Stomach (tissue), 9 donors: ENCODE data around the gene ACSL6. TPM values are rescaled to one million over a fixed set of nuclear protein-coding genes. Genes with fewer than 3 reads are reported as not detected.

Experiments used
- DNase-seq, 2 donors: peaks; one replicate each; pipeline versions ENCODE4 v3.0.0 to v3.0.0-alpha.2; 2013 to 2019
- H3K27ac ChIP-seq, 5 donors: fragments of 200-600 bp in 4 of 5; sonication (generic) in 4 of 5; one replicate each; pipeline ENCODE4 v1.5.1; 2013 to 2019; ENCODE audit warnings: mild to moderate bottlenecking in 1 of 5, moderate library complexity in 1 of 5
- H3K27me3 ChIP-seq, 3 donors: fragments of 200-600 bp; sonication (generic); one replicate each; pipeline ENCODE4 v1.5.1; 2017 to 2019; ENCODE audit warnings: mixed run types in 1 of 3
- H3K36me3 ChIP-seq, 4 donors: fragments of 200-600 bp; sonication (generic); 1 replicate in 3 of 4; 2 replicates in 1 of 4; pipeline ENCODE4 v1.5.1; 2016 to 2019
- H3K4me1 ChIP-seq, 4 donors: fragments of 200-600 bp; sonication (generic); one replicate each; pipeline ENCODE4 v1.5.1; 2016 to 2019
- H3K4me3 ChIP-seq, 4 donors: fragments of 200-600 bp; sonication (generic) in 3 of 4; one replicate each; pipeline ENCODE4 v1.5.1; 2016 to 2019; ENCODE audit warnings: mild to moderate bottlenecking in 1 of 4
- H3K9me3 ChIP-seq, 4 donors: fragments of 200-600 bp; sonication (generic); one replicate each; pipeline ENCODE4 v1.5.1; 2016 to 2019
- EP300 ChIP-seq: sonication (generic); formaldehyde crosslinking; IDR thresholded peaks from one replicate; pipeline ENCODE4 v1.6.1; 2017; ENCODE audit warnings: antibody characterized with exemption
- POLR2A ChIP-seq, 4 donors: fragments of 450-650 bp; IDR thresholded peaks; one replicate each; pipeline ENCODE4 v1.6.1; 2016; ENCODE audit warnings: antibody characterized with exemption in 4 of 4, control low read depth in 2 of 4, mild to moderate bottlenecking in 1 of 4, moderate library complexity in 1 of 4
- POLR2AphosphoS5 ChIP-seq, 3 donors: sonication (generic); formaldehyde crosslinking; IDR thresholded peaks; one replicate each; pipeline ENCODE4 v1.6.1; 2016; ENCODE audit warnings: antibody characterized with exemption in 3 of 3
- WGBS, 5 donors: extraction: QIAGEN DNeasy Blood & Tissue Kit in 3 of 5; methylation state at CpG; one replicate each; pipeline versions ENCODE4 v1.1.5 to v1.1.7; 2013 to 2018; 5-methylcytosine and 5-hydroxymethylcytosine counted together
- intact Hi-C: fragments of 100-400 bp; cut with DNase I; formaldehyde crosslinking; loops from one replicate; pipeline ENCODE4 v1.15.1; 2023; ENCODE audit warnings: low total_unique reads
- polyA plus RNA-seq, 3 donors: library from polyadenylated mRNA; stranded (reverse); fragments of 200-250 nt; gene quantifications; one replicate each; pipeline ENCODE4 v1.2.3, GENCODE V29; 2013
- total RNA-seq, 5 donors: library from RNA; depleted of rRNA; stranded (reverse); fragments of >200 nt; gene quantifications; one replicate each; pipeline versions ENCODE4 v1.1.0 to v1.2.3, GENCODE V29; 2014 to 2016
- TF ChIP-seq, protein P1 (sequence below), 7 experiments: fragments of 450-650 bp in 4 of 7; fragments of 200-600 bp in 3 of 7; sonication (generic) in 3 of 7; IDR thresholded peaks; one replicate each; pipeline ENCODE4 v1.5.1; 2016 to 2019; ENCODE audit warnings: antibody characterized with exemption in 7 of 7, control low read depth in 2 of 7, mild to moderate bottlenecking in 1 of 7
- donor health status: healthy with polysubstance abuse.
- donor health status: Bipolar disorder and iron deficiency.
- donor health status: healthy.

ACSL6 gene
- total and polyA plus RNA-seq, 8 donors = 0.19 to 7.2 (median 1.1) TPM; not detected in 2

DNA sequence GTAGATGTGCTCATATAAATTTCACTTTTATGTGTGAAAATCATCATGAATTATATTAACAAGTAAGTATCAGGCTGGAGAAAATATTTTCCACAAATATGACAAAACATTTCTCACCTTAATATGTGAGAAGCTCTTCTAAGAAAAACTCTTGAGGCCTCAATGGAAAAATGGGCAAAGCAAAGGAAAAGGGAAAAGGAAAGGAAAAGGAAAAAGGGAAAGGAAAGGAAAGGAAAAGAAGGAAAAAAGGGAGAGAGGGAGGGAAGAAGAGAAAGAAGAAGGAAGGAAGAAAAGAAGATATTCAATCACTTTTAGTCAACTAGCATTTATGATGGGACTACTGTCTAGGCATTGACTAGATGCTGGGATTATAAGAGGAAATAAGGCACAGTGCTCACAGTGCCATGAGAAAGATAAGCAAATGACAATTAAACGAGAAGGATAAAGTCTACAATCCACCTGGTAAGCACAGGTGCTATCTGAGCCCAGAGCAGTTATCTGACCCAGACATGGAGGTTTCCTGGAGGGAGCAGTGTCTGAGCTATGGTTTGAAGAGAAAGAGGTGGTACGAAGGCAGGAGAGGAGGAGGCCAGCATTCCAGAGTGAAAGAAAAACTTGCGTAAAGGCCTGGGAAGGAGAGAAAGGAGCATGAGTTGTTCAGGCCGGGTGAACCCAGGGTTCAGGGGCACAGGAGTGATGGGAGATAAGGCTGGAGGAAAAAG is 18.3 kb upstream of the ACSL6 start:
- Histone ChIP-seq H3K36me3 (no peaks in the 10 kb centered on the region), H3K27me3 (no peaks in the 10 kb centered on the region), H3K4me3 (no peak overlapping the region), H3K27ac (no peak overlapping the region), H3K9me3 (no peaks in the 10 kb centered on the region), H3K4me1 (no peaks in the 10 kb centered on the region)
- intact Hi-C loops = no loop called here
- 57 to 74% (median 66%) methylated on average over 4 of the region's 4 CpGs for WGBS, 5 donors
- TF ChIP-seq POLR2A (IDR thresholded peaks at IDR 0.05) = no peak
- TF ChIP-seq, protein P1, sequence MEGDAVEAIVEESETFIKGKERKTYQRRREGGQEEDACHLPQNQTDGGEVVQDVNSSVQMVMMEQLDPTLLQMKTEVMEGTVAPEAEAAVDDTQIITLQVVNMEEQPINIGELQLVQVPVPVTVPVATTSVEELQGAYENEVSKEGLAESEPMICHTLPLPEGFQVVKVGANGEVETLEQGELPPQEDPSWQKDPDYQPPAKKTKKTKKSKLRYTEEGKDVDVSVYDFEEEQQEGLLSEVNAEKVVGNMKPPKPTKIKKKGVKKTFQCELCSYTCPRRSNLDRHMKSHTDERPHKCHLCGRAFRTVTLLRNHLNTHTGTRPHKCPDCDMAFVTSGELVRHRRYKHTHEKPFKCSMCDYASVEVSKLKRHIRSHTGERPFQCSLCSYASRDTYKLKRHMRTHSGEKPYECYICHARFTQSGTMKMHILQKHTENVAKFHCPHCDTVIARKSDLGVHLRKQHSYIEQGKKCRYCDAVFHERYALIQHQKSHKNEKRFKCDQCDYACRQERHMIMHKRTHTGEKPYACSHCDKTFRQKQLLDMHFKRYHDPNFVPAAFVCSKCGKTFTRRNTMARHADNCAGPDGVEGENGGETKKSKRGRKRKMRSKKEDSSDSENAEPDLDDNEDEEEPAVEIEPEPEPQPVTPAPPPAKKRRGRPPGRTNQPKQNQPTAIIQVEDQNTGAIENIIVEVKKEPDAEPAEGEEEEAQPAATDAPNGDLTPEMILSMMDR (IDR thresholded peaks at IDR 0.05) = no peak
- no peak for TF ChIP-seq POLR2AphosphoS5 (IDR thresholded peaks at IDR 0.05)
- no peak for TF ChIP-seq EP300
- DNase-seq = no peak

DNA sequence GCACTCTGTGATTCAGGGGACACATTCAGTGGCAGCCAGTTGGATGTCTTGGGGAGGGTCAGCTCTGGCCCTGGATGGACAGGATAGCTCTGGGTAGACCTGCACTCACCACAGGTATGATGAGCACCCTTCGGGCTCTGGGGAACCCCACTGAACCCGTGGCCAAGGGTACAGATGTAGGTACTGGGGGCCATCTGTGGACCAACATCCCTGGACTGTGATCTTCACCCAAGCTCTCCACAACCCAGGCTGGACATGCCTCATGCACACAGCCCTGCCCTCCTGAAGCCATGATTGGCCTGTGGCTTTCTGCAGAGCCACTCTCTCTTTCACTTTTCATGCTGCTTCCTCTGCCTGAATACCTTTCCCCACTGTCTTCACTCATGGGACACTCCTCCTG is 15.6 kb upstream of the ACSL6 start:
- Histone ChIP-seq H3K27me3 (no peaks in the 10 kb centered on the region), H3K36me3 (no peaks in the 10 kb centered on the region), H3K27ac (no peak overlapping the region), H3K4me3 (no peak overlapping the region), H3K4me1 (no peaks in the 10 kb centered on the region), H3K9me3 (no peaks in the 10 kb centered on the region)
- no peak for DNase-seq
- no peak for TF ChIP-seq POLR2A (IDR thresholded peaks at IDR 0.05)
- intact Hi-C loops = no loop called here
- WGBS, 5 donors = 71 to 94% (median 78%) methylated on average over 1 to 2 of the region's 2 CpGs

DNA sequence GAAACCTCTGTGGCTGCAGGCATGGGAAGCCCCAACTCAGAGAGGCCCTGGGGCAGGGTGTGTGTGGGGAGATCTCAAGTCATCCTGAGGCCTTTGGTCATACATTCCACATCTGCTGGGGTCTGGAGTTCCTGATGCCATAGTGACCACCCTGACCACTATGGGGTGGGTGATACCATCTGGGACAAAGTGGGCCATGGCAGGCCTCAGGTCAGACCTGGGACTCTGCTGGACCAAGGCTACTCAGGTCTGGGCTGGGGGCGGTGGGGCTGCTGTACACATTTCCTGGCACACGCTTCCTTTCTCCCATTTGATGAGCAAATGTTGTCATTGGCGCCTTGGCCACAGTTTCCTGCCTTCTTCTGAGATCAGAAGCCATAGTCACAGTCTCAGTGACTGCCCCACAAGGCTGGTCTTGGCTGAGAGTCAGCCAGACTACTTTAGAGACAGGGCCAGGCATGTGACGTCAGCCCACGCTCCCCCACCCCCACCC is 15.1 kb upstream of the ACSL6 start:
- Histone ChIP-seq H3K27ac (no peak overlapping the region), H3K27me3 (no peaks in the 10 kb centered on the region), H3K4me3 (no peak overlapping the region), H3K9me3 (no peaks in the 10 kb centered on the region), H3K4me1 (no peaks in the 10 kb centered on the region), H3K36me3 (no peaks in the 10 kb centered on the region)
- intact Hi-C loops = no loop called here
- WGBS, 5 donors = 69 to 88% (median 75%) methylated on average over 3 to 5 of the region's 5 CpGs
- DNase-seq = peak; percentile 21 to 26
- TF ChIP-seq POLR2A (IDR thresholded peaks at IDR 0.05) (no peak), EP300 (no peak), POLR2AphosphoS5 (IDR thresholded peaks at IDR 0.05) (no peak)
- TF ChIP-seq, protein P1 (IDR thresholded peaks at IDR 0.05) = no peak

DNA sequence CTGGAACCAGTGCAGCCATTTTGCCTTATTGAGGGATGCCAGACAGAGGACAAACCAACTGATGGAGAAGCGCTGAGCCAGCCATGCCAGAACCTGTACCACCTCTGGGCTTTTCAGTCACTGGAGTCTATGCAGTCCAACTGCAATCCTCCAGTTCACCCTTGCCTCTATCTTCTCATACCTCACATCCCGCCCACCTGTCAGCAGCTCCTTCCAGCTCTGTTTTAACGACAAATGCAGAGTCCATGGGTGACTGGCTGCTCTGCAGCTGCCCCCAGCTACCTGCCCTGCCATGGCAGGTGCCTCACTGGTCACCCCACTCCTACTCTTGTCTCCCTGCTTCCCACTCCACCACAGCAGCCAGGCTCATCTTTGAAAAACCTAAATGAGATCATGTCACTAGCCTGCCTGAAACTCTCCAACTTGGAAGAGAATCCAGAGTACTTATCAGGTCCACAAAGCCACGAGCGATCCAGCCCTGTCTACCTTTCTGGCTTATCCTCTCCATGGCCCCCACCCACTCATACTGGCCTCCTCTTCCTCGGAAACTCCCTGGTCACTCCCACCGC is 14.0 kb upstream of the ACSL6 start:
- H3K36me3 ChIP-seq = no peaks in the 10 kb centered on the region
- H3K27ac ChIP-seq = no peak overlapping the region
- no peaks in the 10 kb centered on the region for H3K9me3 ChIP-seq
- TF ChIP-seq, protein P1 (IDR thresholded peaks at IDR 0.05) = no peak
- TF ChIP-seq POLR2A (IDR thresholded peaks at IDR 0.05) = no peak
- H3K4me3 ChIP-seq = no peak overlapping the region
- H3K4me1 ChIP-seq = no peaks in the 10 kb centered on the region
- intact Hi-C loops = no loop called here
- WGBS, 5 donors = 79 to 87% (median 85%) methylated on average over 7 of the region's 7 CpGs
- H3K27me3 ChIP-seq = peaks cover 0 to 5% (median 0%) of the 10 kb centered on the region in 3 donors
- DNase-seq = no peak
